DND-41 (cell line): Measurements from ENCODE around the gene S100A8.

Source experiments
- ATAC-seq: fragments of 200-7000 bp; cut with Tn5 transposase; 3 replicates; pipeline ENCODE4 v1.9.1; 2021; ENCODE audit warnings: low read depth; ENCODE audit not compliant: insufficient read depth
- DNase-seq: peaks from one replicate; pipeline ENCODE4 v3.0.0-alpha.2; 2020
- H2AFZ ChIP-seq: 2 replicates; pipeline ENCODE4 v1.6.0; 2012; ENCODE audit warnings: low read depth, low read length
- H3K27ac ChIP-seq: 2 replicates; pipeline ENCODE4 v1.5.1; 2012; ENCODE audit warnings: low read length, inconsistent platforms
- H3K27me3 ChIP-seq: fragments of 200-600 bp; sonication (generic); 2 replicates; pipeline ENCODE4 v1.6.0; 2012; ENCODE audit warnings: low read length, mild to moderate bottlenecking, inconsistent platforms; ENCODE audit not compliant: insufficient read depth, poor library complexity
- H3K36me3 ChIP-seq: 2 replicates; pipeline ENCODE4 v1.5.1; 2012; ENCODE audit warnings: low read length, inconsistent platforms; ENCODE audit not compliant: insufficient read depth
- H3K4me1 ChIP-seq: 2 replicates; pipeline ENCODE4 v1.5.1; 2012; ENCODE audit warnings: mild to moderate bottlenecking, low read length; ENCODE audit not compliant: insufficient read depth
- H3K4me2 ChIP-seq: 2 replicates; pipeline ENCODE4 v1.6.0; 2012; ENCODE audit warnings: mild to moderate bottlenecking, moderate library complexity, low read length, inconsistent platforms; ENCODE audit not compliant: insufficient read depth
- H3K4me3 ChIP-seq, 2 experiments: fragments of 200-600 bp in 1 of 2; shearing (Covaris generic) in 1 of 2; 2 replicates each; pipeline ENCODE4 v1.5.1; 2012 to 2016; ENCODE audit warnings: inconsistent platforms in 2 of 2, low read length in 2 of 2, mild to moderate bottlenecking in 2 of 2, low read depth in 1 of 2, moderate library complexity in 1 of 2
- H3K79me2 ChIP-seq: 2 replicates; pipeline ENCODE4 v1.6.0; 2012; ENCODE audit warnings: low read length, inconsistent platforms; ENCODE audit not compliant: insufficient read depth
- H3K9ac ChIP-seq: 2 replicates; pipeline ENCODE4 v1.6.0; 2012; ENCODE audit warnings: low read depth, mild to moderate bottlenecking, inconsistent platforms, low read length, moderate library complexity
- H3K9me3 ChIP-seq: 2 replicates; pipeline ENCODE4 v1.5.1; 2012; ENCODE audit warnings: low read length, moderate library complexity, mild to moderate bottlenecking, inconsistent platforms; ENCODE audit not compliant: insufficient read depth, severe bottlenecking
- H4K20me1 ChIP-seq: 2 replicates; pipeline ENCODE4 v1.6.0; 2012; ENCODE audit warnings: low read length; ENCODE audit not compliant: insufficient read depth
- EZH2 ChIP-seq: IDR thresholded peaks from 3 replicates; pipeline ENCODE4 v1.6.1; 2012; ENCODE audit warnings: borderline replicate concordance, low read depth, mild to moderate bottlenecking, moderate library complexity, low read length, inconsistent platforms; ENCODE audit not compliant: severe bottlenecking
- TF ChIP-seq, protein P1 (sequence below): IDR thresholded peaks from 2 replicates; pipeline ENCODE4 v1.5.1; 2012; ENCODE audit warnings: borderline replicate concordance, low read length, moderate library complexity, mild to moderate bottlenecking; ENCODE audit not compliant: poor library complexity, severe bottlenecking; ENCODE audit errors: extremely low read depth

S100A8 gene

DNA sequence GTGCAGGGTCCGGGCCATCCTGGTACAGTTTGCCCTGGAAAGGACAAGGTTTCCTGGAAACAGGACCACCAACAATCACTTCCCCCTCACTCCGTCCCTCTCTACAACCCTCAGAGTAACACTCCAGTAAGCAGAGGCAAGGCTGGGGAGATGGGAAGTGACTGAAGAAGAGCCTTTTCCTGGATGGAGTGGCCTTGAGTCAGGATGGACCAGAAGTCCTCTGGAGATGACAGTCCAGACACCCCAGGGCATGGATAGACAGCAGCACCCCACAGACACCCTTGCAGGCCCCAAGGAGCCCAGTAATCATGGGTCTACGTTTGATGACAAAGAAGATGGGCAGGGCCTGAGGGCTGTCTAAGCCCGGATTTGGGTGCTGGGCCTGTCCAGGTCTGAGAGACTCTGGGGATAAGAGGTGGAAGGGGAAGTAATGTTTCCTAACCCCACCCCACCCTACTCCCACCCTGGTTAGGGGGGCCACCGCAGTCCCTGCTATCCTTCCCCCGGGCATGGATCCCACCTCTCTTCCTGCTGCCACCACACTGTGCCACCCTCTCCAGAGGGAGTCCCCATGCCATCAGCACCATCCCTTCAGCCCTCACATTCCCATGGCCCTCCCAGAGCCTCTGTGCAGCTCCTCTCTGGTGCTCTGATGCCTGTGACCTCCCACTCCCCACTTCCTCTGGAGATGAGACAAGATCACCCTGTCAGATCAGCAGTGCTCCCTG, 7.2 kb upstream of the S100A8 start:
- Histone ChIP-seq H3K9ac (no peak overlapping the region), H3K4me2 (no peak overlapping the region), H3K27ac (no peak overlapping the region), H2AFZ (no peak overlapping the region), H3K79me2 (no peaks in the 10 kb centered on the region), H3K36me3 (no peaks in the 10 kb centered on the region), H3K4me3 (no peak overlapping the region), H4K20me1 (peaks cover 3% of the 10 kb centered on the region; the same call in 1 of the 2 replicates), H3K9me3 (no peaks in the 10 kb centered on the region), H3K27me3 (no peaks in the 10 kb centered on the region), H3K4me1 (no peaks in the 10 kb centered on the region)
- ATAC-seq, result no peak
- TF ChIP-seq, protein P1, sequence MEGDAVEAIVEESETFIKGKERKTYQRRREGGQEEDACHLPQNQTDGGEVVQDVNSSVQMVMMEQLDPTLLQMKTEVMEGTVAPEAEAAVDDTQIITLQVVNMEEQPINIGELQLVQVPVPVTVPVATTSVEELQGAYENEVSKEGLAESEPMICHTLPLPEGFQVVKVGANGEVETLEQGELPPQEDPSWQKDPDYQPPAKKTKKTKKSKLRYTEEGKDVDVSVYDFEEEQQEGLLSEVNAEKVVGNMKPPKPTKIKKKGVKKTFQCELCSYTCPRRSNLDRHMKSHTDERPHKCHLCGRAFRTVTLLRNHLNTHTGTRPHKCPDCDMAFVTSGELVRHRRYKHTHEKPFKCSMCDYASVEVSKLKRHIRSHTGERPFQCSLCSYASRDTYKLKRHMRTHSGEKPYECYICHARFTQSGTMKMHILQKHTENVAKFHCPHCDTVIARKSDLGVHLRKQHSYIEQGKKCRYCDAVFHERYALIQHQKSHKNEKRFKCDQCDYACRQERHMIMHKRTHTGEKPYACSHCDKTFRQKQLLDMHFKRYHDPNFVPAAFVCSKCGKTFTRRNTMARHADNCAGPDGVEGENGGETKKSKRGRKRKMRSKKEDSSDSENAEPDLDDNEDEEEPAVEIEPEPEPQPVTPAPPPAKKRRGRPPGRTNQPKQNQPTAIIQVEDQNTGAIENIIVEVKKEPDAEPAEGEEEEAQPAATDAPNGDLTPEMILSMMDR, result no peak
- TF ChIP-seq EZH2, result no peak
- DNase-seq, result no peak

DNA sequence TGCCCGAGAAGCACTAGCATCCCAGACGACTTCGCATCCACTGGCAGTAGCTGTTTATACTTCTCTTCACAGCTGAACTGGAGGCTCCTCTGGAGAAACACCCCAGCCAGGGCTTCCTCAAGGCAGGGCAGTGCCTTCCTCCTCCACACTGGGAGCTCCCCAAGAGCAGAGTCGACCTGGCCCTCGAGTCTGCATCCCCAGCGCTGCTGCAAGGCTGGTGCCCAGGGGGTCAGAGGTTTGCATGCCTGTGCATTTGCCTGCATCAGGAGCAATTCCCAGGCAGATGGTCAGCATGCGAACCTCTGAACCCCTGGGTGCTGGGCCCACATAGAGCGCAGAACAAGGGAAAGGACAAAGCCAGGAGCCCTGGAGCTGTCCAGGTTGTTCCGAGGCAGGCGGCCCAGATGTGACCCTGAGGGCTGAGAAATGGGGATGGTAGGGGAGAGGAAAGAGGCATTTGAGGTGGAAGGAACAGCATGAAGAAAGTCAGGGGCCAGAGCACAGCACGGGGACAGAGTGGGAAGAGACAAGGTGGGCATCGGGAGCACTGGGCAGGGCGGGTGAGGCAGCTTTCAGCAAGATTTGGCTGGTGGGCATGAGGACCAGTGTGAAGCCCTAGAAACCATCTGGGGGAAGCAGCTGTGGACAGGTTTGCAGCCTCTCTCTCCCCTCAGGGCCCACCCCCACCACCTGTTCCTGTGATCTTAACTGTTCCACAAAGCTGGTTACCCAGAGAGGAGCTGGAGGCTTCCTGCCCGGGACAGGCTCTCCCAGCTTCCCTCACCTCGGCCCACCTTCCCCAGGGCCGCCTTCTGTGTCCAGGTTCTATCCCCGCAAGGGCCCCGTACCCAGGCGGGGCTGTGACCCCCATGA, 6.4 kb upstream of the S100A8 start:
- TF ChIP-seq, protein P1, result no peak
- TF ChIP-seq EZH2, result no peak
- Histone ChIP-seq H3K27ac (no peak overlapping the region), H4K20me1 (peaks cover 3% of the 10 kb centered on the region; the same call in 1 of the 2 replicates), H3K4me2 (no peak overlapping the region), H3K4me3 (no peak overlapping the region), H3K9ac (no peak overlapping the region), H3K36me3 (no peaks in the 10 kb centered on the region), H3K27me3 (no peaks in the 10 kb centered on the region), H3K79me2 (no peaks in the 10 kb centered on the region), H2AFZ (no peak overlapping the region), H3K9me3 (no peaks in the 10 kb centered on the region), H3K4me1 (no peaks in the 10 kb centered on the region)
- no peak for ATAC-seq
- no peak for DNase-seq

DNA sequence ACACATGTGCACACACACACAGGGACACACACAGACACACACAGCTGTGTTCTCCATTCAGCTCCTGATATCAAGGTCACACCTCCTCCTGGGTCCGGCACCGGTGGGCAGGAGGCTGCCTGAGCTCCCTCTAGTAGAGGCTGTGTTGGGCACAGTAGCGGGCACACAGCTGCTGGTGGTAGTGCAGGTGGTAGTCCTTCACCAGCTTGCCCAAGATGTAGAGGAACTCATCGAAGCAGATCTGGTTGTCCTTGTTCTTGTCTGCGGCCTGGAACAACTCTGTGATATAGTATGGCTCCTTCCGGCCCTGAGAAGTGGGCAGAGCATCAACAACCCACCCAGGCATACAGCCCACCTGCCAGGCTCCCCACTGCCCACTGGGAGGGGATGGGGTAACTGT, 5.6 kb upstream of the S100A8 start:
- H4K20me1 ChIP-seq, result peaks cover 5% of the 10 kb centered on the region
- H3K4me2 ChIP-seq, result no peak overlapping the region
- TF ChIP-seq, protein P1, result no peak
- TF ChIP-seq EZH2, result no peak
- ATAC-seq (no peak), DNase-seq (no peak)
- no peak overlapping the region for H2AFZ ChIP-seq
- H3K9me3 ChIP-seq, result no peaks in the 10 kb centered on the region
- no peaks in the 10 kb centered on the region for H3K27me3 ChIP-seq
- H3K27ac ChIP-seq, result no peak overlapping the region
- H3K36me3 ChIP-seq, result no peaks in the 10 kb centered on the region
- no peaks in the 10 kb centered on the region for H3K79me2 ChIP-seq
- no peak overlapping the region for H3K4me3 ChIP-seq
- H3K9ac ChIP-seq, result no peak overlapping the region
- H3K4me1 ChIP-seq, result no peaks in the 10 kb centered on the region
